Naive B cell (primary cell): Measurements from ENCODE around the gene SMIM45. TPM values are rescaled to one million over a fixed set of nuclear protein-coding genes. Genes with fewer than 3 reads are reported as not detected.

ENCODE experiments used
- ATAC-seq, 2 donors: fragments of 150-1000 bp; cut with Tn5 transposase; 2 replicates each; pipeline ENCODE4 v1.10.0; 2021; ENCODE audit warnings: low read depth in 2 of 2, mild to moderate bottlenecking in 2 of 2, moderate library complexity in 2 of 2
- DNase-seq: peaks from one replicate; pipeline ENCODE4 v3.0.0; 2022
- H3K27ac Mint-ChIP-seq, 6 donors: one replicate each; pipeline ENCODE4 v1.8.0; 2020 to 2022; ENCODE audit warnings: mild to moderate bottlenecking in 6 of 6, mixed read lengths in 6 of 6, moderate library complexity in 5 of 6, inconsistent platforms in 2 of 6
- H3K27me3 Mint-ChIP-seq, 3 donors: one replicate each; pipeline ENCODE4 v1.8.0; 2021 to 2022; ENCODE audit warnings: mixed read lengths in 3 of 3, mild to moderate bottlenecking in 1 of 3
- H3K36me3 Mint-ChIP-seq, 2 donors: one replicate each; pipeline ENCODE4 v1.8.0; 2020 to 2022; ENCODE audit warnings: mixed read lengths in 2 of 2, inconsistent platforms in 1 of 2, mild to moderate bottlenecking in 1 of 2
- H3K4me1 Mint-ChIP-seq, 3 donors: one replicate each; pipeline ENCODE4 v1.8.0; 2020 to 2022; ENCODE audit warnings: mixed read lengths in 3 of 3, inconsistent platforms in 1 of 3, mild to moderate bottlenecking in 1 of 3, moderate library complexity in 1 of 3
- H3K4me3 Mint-ChIP-seq, 8 donors: one replicate each; pipeline ENCODE4 v1.8.0; 2020 to 2022; ENCODE audit warnings: mild to moderate bottlenecking in 8 of 8, mixed read lengths in 8 of 8, moderate library complexity in 8 of 8, inconsistent platforms in 2 of 8
- H3K9me3 Mint-ChIP-seq, 7 donors: one replicate each; pipeline ENCODE4 v1.8.0; 2020 to 2022; ENCODE audit warnings: mixed read lengths in 7 of 7, mild to moderate bottlenecking in 5 of 7, inconsistent platforms in 2 of 7, moderate library complexity in 1 of 7
- polyA plus RNA-seq, 6 donors: library from polyadenylated mRNA; unstranded; fragments of 300-500 nt; fragmentation: Illumina TruSeq; gene quantifications; one replicate each; pipeline ENCODE4 v1.2.3, GENCODE V29; 2021; ENCODE audit warnings: low read depth in 6 of 6

SMIM45 gene

DNA sequence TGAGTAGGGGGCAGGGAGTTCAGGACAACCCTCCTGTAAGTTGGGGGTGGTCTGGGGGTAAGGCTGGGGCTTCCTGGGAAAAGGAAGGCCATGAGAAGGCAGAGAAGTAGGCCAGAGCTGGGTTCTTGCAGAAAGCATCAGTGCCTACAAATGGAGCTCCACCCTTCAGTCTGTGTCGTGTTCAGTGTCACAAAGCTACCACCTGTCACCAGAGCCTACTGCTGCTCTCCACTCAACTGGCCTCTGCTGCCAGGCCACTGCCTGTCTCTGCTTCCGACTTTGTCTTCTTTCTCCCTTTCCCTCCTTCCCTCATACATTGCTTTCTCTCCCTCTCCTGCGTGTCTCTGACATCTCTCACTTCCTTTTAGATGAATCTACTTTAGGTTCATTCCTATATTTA is 43.3 kb downstream of the SMIM45 start:
- Mint-ChIP-seq H3K4me1 (peaks cover 11 to 22% (median 19%) of the 10 kb centered on the region in 3 donors), H3K36me3 (peaks cover 0 to 7% of the 10 kb centered on the region in 2 donors), H3K9me3 (peaks cover 0 to 4% (median 0%) of the 10 kb centered on the region in 7 donors), H3K4me3 (no peak overlapping the region), H3K27me3 (peaks cover 5 to 20% (median 15%) of the 10 kb centered on the region in 3 donors), H3K27ac (peak overlapping the region in 1 of 6 donors; percentile 55)
- no peak for DNase-seq
- ATAC-seq, result no peak

DNA sequence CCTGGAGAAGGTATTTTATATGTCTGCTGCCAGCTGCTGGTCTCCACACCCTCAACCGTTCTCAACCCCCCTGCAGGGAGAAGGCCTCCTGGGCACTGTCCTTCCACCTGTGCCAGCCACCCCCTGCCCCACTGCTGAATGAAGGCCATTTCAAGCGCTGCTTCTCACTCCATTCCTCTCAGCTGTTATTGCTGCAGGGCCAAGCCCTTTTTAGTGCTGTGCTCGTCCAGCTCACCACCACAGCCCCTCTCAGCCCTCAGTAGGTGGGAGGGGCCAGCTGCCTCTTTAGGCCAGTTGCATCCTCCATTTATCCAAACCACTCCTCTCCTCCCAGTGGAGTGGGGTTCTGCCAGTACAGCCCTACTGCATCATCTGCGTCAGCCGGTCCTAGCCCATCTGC is 44.9 kb downstream of the SMIM45 start:
- H3K4me3 Mint-ChIP-seq, result peak overlapping the region in 1 of 8 donors; percentile 54
- peaks cover 0 to 4% (median 0%) of the 10 kb centered on the region in 7 donors for H3K9me3 Mint-ChIP-seq
- DNase-seq, result no peak
- H3K4me1 Mint-ChIP-seq, result peaks cover 12 to 32% (median 19%) of the 10 kb centered on the region in 3 donors
- H3K36me3 Mint-ChIP-seq, result peaks cover 2 to 7% of the 10 kb centered on the region in 2 donors
- H3K27me3 Mint-ChIP-seq, result peaks cover 5 to 9% (median 8%) of the 10 kb centered on the region in 3 donors
- no peak overlapping the region for H3K27ac Mint-ChIP-seq
- ATAC-seq, result no peak

GRCh38 chr22:41998361-41999261 is 46.7 kb downstream of the SMIM45 start, which contains the start of gene WBP2NL:
Gene WBP2NL, plus strand, starts transcription at chr22:41998788. Its CDS starts 31 bp downstream, at chr22:41998819.
- peaks cover 12 to 32% (median 19%) of the 10 kb centered on the region in 3 donors for H3K4me1 Mint-ChIP-seq
- peak within 1 kb of the TSS; percentile 94 to 99 (median 96) for H3K27ac Mint-ChIP-seq
- peak; percentile 94 for ATAC-seq
- DNase-seq, result peak; percentile 92
- peaks cover 5 to 7% of the 10 kb centered on the region in 2 donors for H3K36me3 Mint-ChIP-seq
- peaks cover 5 to 9% (median 8%) of the 10 kb centered on the region in 3 donors for H3K27me3 Mint-ChIP-seq
- H3K4me3 Mint-ChIP-seq, result peak within 1 kb of the TSS; percentile 85 to 100 (median 98)
- peaks cover 0 to 4% (median 0%) of the 10 kb centered on the region in 7 donors for H3K9me3 Mint-ChIP-seq

- H3K9me3 Mint-ChIP-seq, result peaks cover 0 to 7% (median 2%) of the 10 kb centered on the region in 7 donors
- peaks cover 0 to 5% (median under 1%) of the 10 kb centered on the region in 3 donors for H3K27me3 Mint-ChIP-seq
- DNase-seq (no peak), ATAC-seq (no peak)
- peaks cover 5 to 7% of the 10 kb centered on the region in 2 donors for H3K36me3 Mint-ChIP-seq
- peaks cover 12 to 32% (median 19%) of the 10 kb centered on the region in 3 donors for H3K4me1 Mint-ChIP-seq
- peak overlapping the region in 7 of 8 donors; percentile 29 to 99 (median 81) for H3K4me3 Mint-ChIP-seq
- peak overlapping the region in 1 of 6 donors; percentile 5 for H3K27ac Mint-ChIP-seq
Measured at GRCh38 chr22:42000466-42000865, 48.5 kb downstream of the SMIM45 start.

DNA sequence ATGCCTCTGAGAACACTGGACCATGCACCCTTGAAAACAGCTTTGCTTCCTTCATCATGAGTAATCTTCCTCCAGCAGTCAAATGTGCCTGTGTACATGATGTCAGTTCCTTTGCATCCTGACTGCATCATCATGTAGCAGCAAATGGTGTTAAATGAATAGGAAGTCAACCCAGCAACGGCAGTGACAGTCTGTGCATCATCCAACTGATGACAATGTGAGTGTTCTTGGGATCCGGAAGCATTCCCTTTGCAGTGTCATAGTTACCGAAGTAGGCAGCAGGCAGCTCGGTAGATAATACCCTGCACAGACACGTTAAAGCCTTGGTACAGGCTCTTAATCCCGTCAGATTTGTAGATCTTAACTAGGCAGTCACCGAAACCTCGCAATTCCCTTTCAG is 49.2 kb downstream of the SMIM45 start:
- ATAC-seq (no peak), DNase-seq (no peak)
- H3K27ac Mint-ChIP-seq, result peak overlapping the region in 1 of 6 donors; percentile 19
- H3K27me3 Mint-ChIP-seq, result peaks cover 0 to 5% (median 0%) of the 10 kb centered on the region in 3 donors
- H3K4me3 Mint-ChIP-seq, result peak overlapping the region in 3 of 8 donors; percentile 47 to 99 (median 81)
- peaks cover 0 to 10% (median 5%) of the 10 kb centered on the region in 7 donors for H3K9me3 Mint-ChIP-seq
- H3K36me3 Mint-ChIP-seq, result peaks cover 5 to 7% of the 10 kb centered on the region in 2 donors
- H3K4me1 Mint-ChIP-seq, result peaks cover 12 to 32% (median 19%) of the 10 kb centered on the region in 3 donors

DNA sequence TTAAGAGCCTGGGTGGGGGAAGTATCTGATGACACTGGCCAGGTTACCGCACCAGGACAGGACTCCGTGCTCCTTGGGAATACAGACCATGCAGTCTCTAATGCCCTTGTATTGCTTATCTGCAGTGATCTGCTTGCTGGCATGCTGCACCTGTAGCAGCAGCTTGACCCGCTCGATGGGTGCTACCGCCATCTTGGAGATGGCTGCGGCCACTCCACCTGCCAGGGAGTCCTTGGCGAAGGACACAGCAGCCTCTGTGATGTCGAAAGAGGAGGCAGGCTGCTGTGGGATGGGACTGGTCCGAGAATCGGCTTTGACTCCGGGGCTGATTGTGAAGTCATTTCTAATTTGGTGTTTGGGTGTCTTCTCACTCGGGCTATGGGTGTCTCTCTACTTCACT is 49.8 kb downstream of the SMIM45 start:
- Mint-ChIP-seq H3K4me1 (peaks cover 12 to 32% (median 19%) of the 10 kb centered on the region in 3 donors), H3K4me3 (peak overlapping the region in 2 of 8 donors; percentile 35 to 81), H3K27ac (peak overlapping the region in 1 of 6 donors; percentile 7), H3K9me3 (peaks cover 0 to 14% (median 8%) of the 10 kb centered on the region in 7 donors), H3K36me3 (peaks cover 5 to 7% of the 10 kb centered on the region in 2 donors), H3K27me3 (peaks cover 0 to 4% (median 0%) of the 10 kb centered on the region in 3 donors)
- DNase-seq (no peak), ATAC-seq (no peak)

DNA sequence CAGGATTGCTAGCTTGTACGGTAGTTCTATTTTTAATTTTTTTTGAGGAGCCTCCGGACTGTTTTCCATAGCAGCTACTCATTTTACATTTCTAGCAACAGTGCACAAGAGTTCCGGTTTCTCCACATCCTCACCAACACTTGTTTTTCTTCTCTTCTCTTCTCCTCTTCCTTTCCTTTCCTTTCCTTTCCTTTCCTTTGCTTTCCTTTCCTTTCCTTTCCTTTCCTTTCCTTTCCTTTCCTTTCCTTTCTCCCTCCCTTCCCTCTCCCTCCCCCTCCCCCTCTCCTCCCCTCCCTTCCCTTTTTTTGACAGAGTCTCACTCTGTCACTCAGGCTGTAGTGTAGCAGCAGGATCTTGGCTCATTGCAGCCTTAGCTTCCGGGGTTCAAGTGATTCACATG is 56.0 kb downstream of the SMIM45 start:
- ATAC-seq (no peak), DNase-seq (no peak)
- Mint-ChIP-seq H3K9me3 (peaks cover 0 to 43% (median 29%) of the 10 kb centered on the region in 7 donors), H3K4me3 (no peak overlapping the region), H3K36me3 (peaks cover 0 to 9% of the 10 kb centered on the region in 2 donors), H3K4me1 (no peaks in the 10 kb centered on the region), H3K27ac (no peak overlapping the region), H3K27me3 (peaks cover 0 to 5% (median 0%) of the 10 kb centered on the region in 3 donors)

Other genes starting within 250 kb of the SMIM45 start
- 1 to 10 TPM; 2.1 to 7.6 (median 3.6) TPM for gene CCDC134, start 151.5 kb upstream of the SMIM45 start, polyA plus RNA-seq
- gene SREBF2, start 119.0 kb upstream of the SMIM45 start, polyA plus RNA-seq, result 10 to 100 TPM; 30.1 to 52.8 (median 40.7) TPM
- 1 to 10 TPM in 1 of 6 donors, under 1 TPM in 5; 0.28 to 1.7 (median 0.67) TPM for gene SHISA8, start 37.1 kb upstream of the SMIM45 start, polyA plus RNA-seq
- 100 to 1,000 TPM in 1 of 6 donors, 10 to 100 TPM in 5; 65.3 to 104 (median 84.2) TPM for gene TNFRSF13C, start 25.3 kb upstream of the SMIM45 start, polyA plus RNA-seq
- 10 to 100 TPM; 41.2 to 70.9 (median 53.0) TPM for gene CENPM, start 5.0 kb upstream of the SMIM45 start, polyA plus RNA-seq
- not detected for gene SEPTIN3, start 17.3 kb downstream of the SMIM45 start, polyA plus RNA-seq
- 1 to 10 TPM in 4 of 6 donors, under 1 TPM in 2; 0.63 to 3.0 (median 1.2) TPM for gene WBP2NL, start 46.6 kb downstream of the SMIM45 start, polyA plus RNA-seq
- gene NAGA, start 118.7 kb downstream of the SMIM45 start, polyA plus RNA-seq, result 10 to 100 TPM; 10.5 to 13.9 (median 11.3) TPM
- 1 to 10 TPM in 2 of 6 donors, under 1 TPM in 4; 0.43 to 2.1 (median 0.67) TPM for gene PHETA2, start 122.1 kb downstream of the SMIM45 start, polyA plus RNA-seq
- gene SMDT1, start 127.5 kb downstream of the SMIM45 start, polyA plus RNA-seq, result 100 to 1,000 TPM; 182 to 363 (median 235) TPM
- gene NDUFA6, start 138.6 kb downstream of the SMIM45 start, polyA plus RNA-seq, result 100 to 1,000 TPM in 3 of 6 donors, 10 to 100 TPM in 3; 96.8 to 110 (median 104) TPM
- gene CYP2D6, start 178.7 kb downstream of the SMIM45 start, polyA plus RNA-seq, result under 1 TPM in 2 of 6 donors, not detected in 4; 0.14 to 0.61 TPM